Measurements from ENCODE around the gene ZCCHC7.

GRCh38 chr9:37182718-37183117 is 62.3 kb downstream of the ZCCHC7 start:
- TF ChIP-seq CBFB (CRISPR knock-in tag; IDR thresholded peaks at IDR 0.05) = no peak
- no peak for TF ChIP-seq MTA3 (IDR thresholded peaks at IDR 0.05; ENCODE audit: borderline replicate concordance)
- TF ChIP-seq CTCF (IDR thresholded peaks at IDR 0.05 in 2 of 3, conservative IDR thresholded peaks at IDR 0.05 in 1 of 3; ENCODE audit: insufficient read depth in 2 of 3, low read depth in 1 of 3, low read length in 3 of 3) = no peak
- TF ChIP-seq PKNOX1 (IDR thresholded peaks at IDR 0.05) = no peak
- no peak for TF ChIP-seq FOXA3 (CRISPR knock-in tag; conservative IDR thresholded peaks at IDR 0.05 in 1 of 2, IDR thresholded peaks at IDR 0.05 in 1 of 2)
- TF ChIP-seq USF2 (CRISPR knock-in tag; IDR thresholded peaks at IDR 0.05) = no peak
- TF ChIP-seq FOS (IDR thresholded peaks at IDR 0.05; ENCODE audit: extremely low read depth, insufficient read length) = no peak
- TF ChIP-seq NEUROD1 (IDR thresholded peaks at IDR 0.05; ENCODE audit: borderline replicate concordance, low read depth, low read length, partially characterized antibody) = no peak
- no peak for TF ChIP-seq HBP1 (CRISPR knock-in tag; IDR thresholded peaks at IDR 0.05)
- no peak for TF ChIP-seq CEBPZ (IDR thresholded peaks at IDR 0.05; ENCODE audit: borderline replicate concordance, low read depth, low read length)
- no peak for TF ChIP-seq FOXP4 (CRISPR knock-in tag; IDR thresholded peaks at IDR 0.05; ENCODE audit: borderline replicate concordance)
- TF ChIP-seq DMBX1 (CRISPR knock-in tag; IDR thresholded peaks at IDR 0.05; ENCODE audit: borderline replicate concordance) = no peak
- no peak for TF ChIP-seq UBTF (IDR thresholded peaks at IDR 0.05; ENCODE audit: borderline replicate concordance in 1 of 2, low read depth in 2 of 2, low read length in 2 of 2)
- no peak for TF ChIP-seq ELF2 (CRISPR knock-in tag; IDR thresholded peaks at IDR 0.05)
